HCT116 (cell line): ENCODE data around the gene C19orf25. TPM values are rescaled to one million over a fixed set of nuclear protein-coding genes. Genes with fewer than 3 reads are reported as not detected.

Source experiments
- ATAC-seq: fragments of 200-7000 bp; cut with Tn5 transposase; 2 replicates; pipeline ENCODE4 v1.9.1; 2020; ENCODE audit warnings: mild to moderate bottlenecking, moderate library complexity
- BruUV-seq: library from RNA; stranded (reverse); fragments of 400-500 nt; replicated peaks from 2 replicates; lab custom pipeline; 2021; lab: Mats Ljungman, UMichigan
- CTCF ChIA-PET: fragments of 300-600 bp; sonication (Branson Sonifier 250); formaldehyde crosslinking; loops from one replicate; lab custom pipeline; 2021; ENCODE audit warnings: antibody characterized with exemption; lab: Charles Lee
- POLR2A ChIA-PET: fragments of 300-600, 350-600 bp; sonication (Branson Sonifier 250); formaldehyde crosslinking; loops from one replicate; lab custom pipeline; 2021; ENCODE audit warnings: antibody characterized with exemption; lab: Charles Lee
- RAD21 ChIA-PET, 2 experiments: fragments of 300-600 bp; sonication (Branson Sonifier 250); formaldehyde crosslinking; loops; one replicate each; lab custom pipeline; 2023; ENCODE audit warnings: low total read pairs in 2 of 2; ENCODE audit not compliant: uncharacterized antibody in 2 of 2, unreplicated experiment in 2 of 2, low non-redundant PET in 1 of 2; lab: Charles Lee
- DNase-seq: peaks from one replicate; pipeline ENCODE4 v3.0.0-alpha.2; 2010; ENCODE audit warnings: low read depth, low spot score
- H2AFZ ChIP-seq: fragments of 200-600 bp; shearing (Covaris generic), sonication (generic); 2 replicates; pipeline ENCODE4 v1.6.1; 2017; ENCODE audit warnings: low read depth, mixed run types, mixed read lengths, antibody characterized with exemption, low read length; ENCODE audit not compliant: poor library complexity, severe bottlenecking
- H3K27ac ChIP-seq: 2 replicates; pipeline ENCODE4 v1.5.1; 2012; ENCODE audit warnings: low read depth, low read length
- H3K27me3 ChIP-seq: fragments of 200-600 bp; sonication (generic); 2 replicates; pipeline ENCODE4 v1.6.1; 2016; ENCODE audit warnings: mixed run types, low read length, mixed read lengths; ENCODE audit not compliant: insufficient read depth
- H3K36me3 ChIP-seq, 2 experiments: fragments of 200-500 bp in 1 of 2; fragments of 200-600 bp in 1 of 2; sonication (Bioruptor generic) in 1 of 2; sonication (generic) in 1 of 2; 2 replicates each; pipeline versions ENCODE4 v1.5.1 to v1.6.1; 2014 to 2016; ENCODE audit warnings: low read length in 2 of 2, inconsistent platforms in 1 of 2, mixed read lengths in 1 of 2, mixed run types in 1 of 2; ENCODE audit not compliant: insufficient read depth in 2 of 2, control insufficient read depth in 1 of 2
- H3K4me1 ChIP-seq, 2 experiments: fragments of 200-600 bp in 1 of 2; sonication (generic) in 1 of 2; 2 replicates each; pipeline versions ENCODE4 v1.5.1 to v1.6.1; 2012 to 2017; ENCODE audit warnings: low read length in 2 of 2, inconsistent platforms in 1 of 2, mild to moderate bottlenecking in 1 of 2, mixed read lengths in 1 of 2, mixed run types in 1 of 2, moderate library complexity in 1 of 2; ENCODE audit not compliant: insufficient read depth in 2 of 2, control insufficient read depth in 1 of 2
- H3K4me2 ChIP-seq: fragments of 200-600 bp; sonication (generic); 2 replicates; pipeline ENCODE4 v1.6.1; 2017; ENCODE audit warnings: mixed run types, low read length, mixed read lengths
- H3K4me3 ChIP-seq, 2 experiments: fragments of 200-600 bp in 1 of 2; sonication (generic) in 1 of 2; replicated peaks in 1 of 2; 2 replicates each; pipeline ENCODE4 v1.5.1; 2011 to 2016; ENCODE audit warnings: low read length in 2 of 2, control low read depth in 1 of 2, low read depth in 1 of 2, mild to moderate bottlenecking in 1 of 2, mixed read lengths in 1 of 2, mixed run types in 1 of 2
- H3K79me2 ChIP-seq: fragments of 200-600 bp; sonication (generic); 2 replicates; pipeline ENCODE4 v1.6.1; 2017; ENCODE audit warnings: mild to moderate bottlenecking, mixed run types, low read length, moderate library complexity, mixed read lengths; ENCODE audit not compliant: insufficient read depth
- H3K9ac ChIP-seq: fragments of 200-600 bp; sonication (generic); 2 replicates; pipeline ENCODE4 v1.6.1; 2016; ENCODE audit warnings: low read length, mixed read lengths
- H3K9me2 ChIP-seq: fragments of 200-600 bp; sonication (generic), shearing (Covaris generic); 2 replicates; pipeline ENCODE4 v1.6.1; 2017; ENCODE audit warnings: mixed run types, mild to moderate bottlenecking, moderate library complexity; ENCODE audit not compliant: insufficient read depth
- H3K9me3 ChIP-seq, 2 experiments: fragments of 200-500 bp in 1 of 2; fragments of 200-600 bp in 1 of 2; sonication (Bioruptor generic) in 1 of 2; sonication (generic) in 1 of 2; 2 replicates each; pipeline ENCODE4 v1.6.1; 2014 to 2017; ENCODE audit warnings: low read length in 2 of 2, mixed read lengths in 2 of 2, inconsistent platforms in 1 of 2, low read depth in 1 of 2, mild to moderate bottlenecking in 1 of 2, mixed run types in 1 of 2, moderate library complexity in 1 of 2; ENCODE audit not compliant: control insufficient read depth in 1 of 2, insufficient read depth in 1 of 2
- H4K20me1 ChIP-seq: fragments of 200-600 bp; sonication (generic), shearing (Covaris generic); 2 replicates; pipeline ENCODE4 v1.6.1; 2017; ENCODE audit warnings: mixed run types, mild to moderate bottlenecking, moderate library complexity; ENCODE audit not compliant: insufficient read depth
- JUND ChIP-seq: IDR thresholded peaks from 2 replicates; pipeline ENCODE4 v1.6.1; 2012
- TCF7L2 ChIP-seq: IDR thresholded peaks from 2 replicates; pipeline ENCODE4 v1.7.0; 2011; ENCODE audit warnings: borderline replicate concordance, inconsistent platforms; ENCODE audit not compliant: insufficient read depth, insufficient read length; ENCODE audit errors: extremely low read depth
- ZNF274 ChIP-seq: fragments of 200-500 bp; sonication (Bioruptor generic); IDR thresholded peaks from 2 replicates; pipeline ENCODE4 v1.6.1; 2014; ENCODE audit warnings: mild to moderate bottlenecking, low read depth, low read length, inconsistent platforms
- intact Hi-C: fragments of 100-400 bp; cut with micrococcal nuclease; formaldehyde crosslinking; loops from 2 replicates; pipeline ENCODE4 v1.10.0; 2022
- total RNA-seq: library from RNA; stranded (reverse); gene quantifications from one replicate; pipeline ENCODE4 v1.2.1, GENCODE V29; 2021; ENCODE audit not compliant: unreplicated experiment
- TF ChIP-seq, protein P1 (sequence below): IDR thresholded peaks from 2 replicates; pipeline ENCODE4 v1.6.1; 2012
- TF ChIP-seq, protein P2 (sequence below): IDR thresholded peaks from 2 replicates; pipeline ENCODE4 v1.6.1; 2012; ENCODE audit warnings: low read depth

C19orf25 gene
- total RNA-seq, 1 experiment from 2014 or later = 48.8 TPM

DNA sequence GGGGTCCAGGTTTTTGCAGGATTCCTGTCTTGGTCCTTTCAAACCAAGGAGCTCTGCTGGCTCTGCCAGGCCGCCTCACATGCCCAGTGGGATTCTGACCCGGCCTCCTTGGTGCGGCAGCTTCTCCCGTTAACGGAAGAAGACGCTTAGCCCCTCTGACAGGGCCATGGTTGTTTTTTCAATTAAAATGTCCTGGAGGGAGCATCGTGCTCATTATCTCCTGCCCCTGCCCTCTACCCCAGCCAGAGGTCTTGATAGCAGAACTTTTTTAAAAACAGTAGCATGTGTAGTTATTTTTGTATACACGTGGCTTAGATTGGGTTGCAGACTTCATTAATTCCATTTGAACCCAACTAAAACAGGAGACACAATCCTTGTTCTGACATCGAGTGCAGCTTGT, 52.3 kb downstream of the C19orf25 start:
- no peaks in the 10 kb centered on the region for H3K9me3 ChIP-seq
- H4K20me1 ChIP-seq = no peaks in the 10 kb centered on the region
- no peak overlapping the region for H3K9ac ChIP-seq
- H3K9me2 ChIP-seq = no peaks in the 10 kb centered on the region
- H3K79me2 ChIP-seq = peaks cover 87% of the 10 kb centered on the region
- intact Hi-C loops = no loop called here
- DNase-seq (no peak), ATAC-seq (no peak)
- CTCF ChIA-PET = no interaction called here
- POLR2A ChIA-PET = no interaction called here
- no peak overlapping the region for H3K4me3 ChIP-seq
- H3K36me3 ChIP-seq = peaks cover 48 to 66% of the 10 kb centered on the region in 2 experiments
- RAD21 ChIA-PET = no interaction called here
- no peaks in the 10 kb centered on the region for H3K27me3 ChIP-seq
- no peak for TF ChIP-seq JUND
- TF ChIP-seq, protein P1, sequence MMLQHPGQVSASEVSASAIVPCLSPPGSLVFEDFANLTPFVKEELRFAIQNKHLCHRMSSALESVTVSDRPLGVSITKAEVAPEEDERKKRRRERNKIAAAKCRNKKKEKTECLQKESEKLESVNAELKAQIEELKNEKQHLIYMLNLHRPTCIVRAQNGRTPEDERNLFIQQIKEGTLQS = no peak
- TF ChIP-seq TCF7L2 = no peak
- no peak overlapping the region for H3K27ac ChIP-seq
- no peaks in the 10 kb centered on the region for H3K4me1 ChIP-seq
- H3K4me2 ChIP-seq = no peak overlapping the region
- BruUV-seq = no TSS peak
- H2AFZ ChIP-seq = no peak overlapping the region

DNA sequence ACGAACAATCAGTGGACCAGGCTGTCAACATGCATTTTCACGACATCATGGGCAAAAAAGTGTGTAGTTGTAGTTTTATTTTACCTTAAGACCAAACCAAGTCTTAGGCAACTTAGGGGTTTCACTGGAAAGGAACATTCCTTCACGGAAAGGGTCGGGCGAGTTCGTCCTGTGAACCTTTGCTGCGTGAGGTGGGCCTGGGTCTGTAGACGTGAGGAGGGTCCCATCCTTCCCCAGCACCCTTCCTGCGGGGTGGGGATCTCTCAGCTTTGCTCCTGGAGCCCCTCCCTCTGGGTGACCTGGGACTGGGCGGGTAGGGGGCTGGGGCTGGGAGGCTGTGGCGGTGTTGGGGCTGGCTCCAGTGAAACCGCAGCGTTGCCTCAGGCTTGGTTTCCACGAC, 53.1 kb downstream of the C19orf25 start:
- intact Hi-C loops = no loop called here
- POLR2A ChIA-PET = no interaction called here
- Histone ChIP-seq H2AFZ (no peak overlapping the region), H3K36me3 (peaks cover 47 to 69% of the 10 kb centered on the region in 2 experiments), H3K27me3 (no peaks in the 10 kb centered on the region), H3K9me3 (no peaks in the 10 kb centered on the region), H3K27ac (no peak overlapping the region), H3K9me2 (no peaks in the 10 kb centered on the region), H3K4me3 (no peak overlapping the region), H3K9ac (no peak overlapping the region), H4K20me1 (no peaks in the 10 kb centered on the region), H3K4me1 (no peaks in the 10 kb centered on the region), H3K79me2 (peaks cover 93% of the 10 kb centered on the region), H3K4me2 (no peak overlapping the region)
- RAD21 ChIA-PET = no interaction called here
- no peak for TF ChIP-seq ZNF274
- TF ChIP-seq, protein P2, sequence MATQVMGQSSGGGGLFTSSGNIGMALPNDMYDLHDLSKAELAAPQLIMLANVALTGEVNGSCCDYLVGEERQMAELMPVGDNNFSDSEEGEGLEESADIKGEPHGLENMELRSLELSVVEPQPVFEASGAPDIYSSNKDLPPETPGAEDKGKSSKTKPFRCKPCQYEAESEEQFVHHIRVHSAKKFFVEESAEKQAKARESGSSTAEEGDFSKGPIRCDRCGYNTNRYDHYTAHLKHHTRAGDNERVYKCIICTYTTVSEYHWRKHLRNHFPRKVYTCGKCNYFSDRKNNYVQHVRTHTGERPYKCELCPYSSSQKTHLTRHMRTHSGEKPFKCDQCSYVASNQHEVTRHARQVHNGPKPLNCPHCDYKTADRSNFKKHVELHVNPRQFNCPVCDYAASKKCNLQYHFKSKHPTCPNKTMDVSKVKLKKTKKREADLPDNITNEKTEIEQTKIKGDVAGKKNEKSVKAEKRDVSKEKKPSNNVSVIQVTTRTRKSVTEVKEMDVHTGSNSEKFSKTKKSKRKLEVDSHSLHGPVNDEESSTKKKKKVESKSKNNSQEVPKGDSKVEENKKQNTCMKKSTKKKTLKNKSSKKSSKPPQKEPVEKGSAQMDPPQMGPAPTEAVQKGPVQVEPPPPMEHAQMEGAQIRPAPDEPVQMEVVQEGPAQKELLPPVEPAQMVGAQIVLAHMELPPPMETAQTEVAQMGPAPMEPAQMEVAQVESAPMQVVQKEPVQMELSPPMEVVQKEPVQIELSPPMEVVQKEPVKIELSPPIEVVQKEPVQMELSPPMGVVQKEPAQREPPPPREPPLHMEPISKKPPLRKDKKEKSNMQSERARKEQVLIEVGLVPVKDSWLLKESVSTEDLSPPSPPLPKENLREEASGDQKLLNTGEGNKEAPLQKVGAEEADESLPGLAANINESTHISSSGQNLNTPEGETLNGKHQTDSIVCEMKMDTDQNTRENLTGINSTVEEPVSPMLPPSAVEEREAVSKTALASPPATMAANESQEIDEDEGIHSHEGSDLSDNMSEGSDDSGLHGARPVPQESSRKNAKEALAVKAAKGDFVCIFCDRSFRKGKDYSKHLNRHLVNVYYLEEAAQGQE = no peak
- TSS peak; percentile 4 for BruUV-seq
- CTCF ChIA-PET = no interaction called here
- no peak for DNase-seq
- no peak for ATAC-seq
